ENCODE measurements around the gene MAP3K5. TPM values are rescaled to one million over a fixed set of nuclear protein-coding genes. Genes with fewer than 3 reads are reported as not detected.

MAP3K5 gene
- total and polyA plus RNA-seq, 9 of the 15 experiments (the other 6 are each of a cell fraction or from before 2014, with no cell fraction given), result 2.2 to 13.0 (median 9.9) TPM

DNA sequence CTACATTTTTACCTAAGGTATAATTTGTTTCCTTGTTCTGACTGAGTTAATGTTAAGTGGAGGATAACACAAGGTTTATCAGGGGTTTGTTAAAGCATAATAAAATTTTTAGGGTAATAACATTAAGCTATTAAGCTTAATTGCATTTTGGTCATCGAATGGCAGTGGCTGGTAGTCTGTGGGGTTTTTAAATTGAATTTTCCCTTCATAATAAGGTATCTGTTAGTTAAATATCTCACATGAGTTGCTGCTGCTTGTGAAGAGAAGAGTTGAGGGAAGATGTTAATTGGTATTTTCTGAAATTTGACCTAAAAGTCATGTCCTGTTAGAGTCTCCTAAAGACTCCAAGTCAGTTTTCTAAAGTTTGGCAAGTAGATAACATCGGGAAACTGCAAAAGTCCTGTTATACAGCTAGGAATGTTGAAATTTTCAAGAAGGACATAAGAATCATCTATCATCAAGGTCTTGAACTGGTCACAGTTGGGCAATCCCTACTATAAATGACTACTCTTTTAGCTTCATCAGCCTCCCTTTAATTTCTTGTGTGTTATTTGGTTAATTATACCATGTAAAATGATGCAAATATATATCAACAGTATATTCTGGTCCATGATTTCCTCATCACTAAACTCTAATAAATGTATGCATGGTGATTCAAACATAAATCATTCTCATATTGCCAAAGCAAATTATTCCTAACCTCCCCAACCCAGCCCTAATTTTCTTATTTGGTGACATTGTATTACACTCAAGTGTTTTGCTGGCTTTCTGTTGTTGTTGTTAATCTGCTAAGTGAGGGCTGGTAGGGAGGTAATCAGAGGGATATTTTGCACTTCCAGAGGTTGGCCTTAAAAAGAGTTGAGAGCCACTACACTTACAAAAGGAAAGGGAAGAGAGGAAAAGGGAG lies 64.0 kb downstream of the MAP3K5 start (continued):
- TF ChIP-seq, protein P1, sequence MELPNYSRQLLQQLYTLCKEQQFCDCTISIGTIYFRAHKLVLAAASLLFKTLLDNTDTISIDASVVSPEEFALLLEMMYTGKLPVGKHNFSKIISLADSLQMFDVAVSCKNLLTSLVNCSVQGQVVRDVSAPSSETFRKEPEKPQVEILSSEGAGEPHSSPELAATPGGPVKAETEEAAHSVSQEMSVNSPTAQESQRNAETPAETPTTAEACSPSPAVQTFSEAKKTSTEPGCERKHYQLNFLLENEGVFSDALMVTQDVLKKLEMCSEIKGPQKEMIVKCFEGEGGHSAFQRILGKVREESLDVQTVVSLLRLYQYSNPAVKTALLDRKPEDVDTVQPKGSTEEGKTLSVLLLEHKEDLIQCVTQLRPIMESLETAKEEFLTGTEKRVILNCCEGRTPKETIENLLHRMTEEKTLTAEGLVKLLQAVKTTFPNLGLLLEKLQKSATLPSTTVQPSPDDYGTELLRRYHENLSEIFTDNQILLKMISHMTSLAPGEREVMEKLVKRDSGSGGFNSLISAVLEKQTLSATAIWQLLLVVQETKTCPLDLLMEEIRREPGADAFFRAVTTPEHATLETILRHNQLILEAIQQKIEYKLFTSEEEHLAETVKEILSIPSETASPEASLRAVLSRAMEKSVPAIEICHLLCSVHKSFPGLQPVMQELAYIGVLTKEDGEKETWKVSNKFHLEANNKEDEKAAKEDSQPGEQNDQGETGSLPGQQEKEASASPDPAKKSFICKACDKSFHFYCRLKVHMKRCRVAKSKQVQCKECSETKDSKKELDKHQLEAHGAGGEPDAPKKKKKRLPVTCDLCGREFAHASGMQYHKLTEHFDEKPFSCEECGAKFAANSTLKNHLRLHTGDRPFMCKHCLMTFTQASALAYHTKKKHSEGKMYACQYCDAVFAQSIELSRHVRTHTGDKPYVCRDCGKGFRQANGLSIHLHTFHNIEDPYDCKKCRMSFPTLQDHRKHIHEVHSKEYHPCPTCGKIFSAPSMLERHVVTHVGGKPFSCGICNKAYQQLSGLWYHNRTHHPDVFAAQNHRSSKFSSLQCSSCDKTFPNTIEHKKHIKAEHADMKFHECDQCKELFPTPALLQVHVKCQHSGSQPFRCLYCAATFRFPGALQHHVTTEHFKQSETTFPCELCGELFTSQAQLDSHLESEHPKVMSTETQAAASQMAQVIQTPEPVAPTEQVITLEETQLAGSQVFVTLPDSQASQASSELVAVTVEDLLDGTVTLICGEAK (IDR thresholded peaks at IDR 0.05), result no peak
- TF ChIP-seq, protein P1 (CRISPR knock-in tag; IDR thresholded peaks at IDR 0.05), result no peak
- no peak for TF ChIP-seq CBX2 (IDR thresholded peaks at IDR 0.05; ENCODE audit: insufficient read depth, low read length, poor library complexity, severe bottlenecking)
